Transverse colon (tissue), 4 donors: ENCODE results near the gene CRYZ. TPM values are rescaled to one million over a fixed set of nuclear protein-coding genes. Genes with fewer than 3 reads are reported as not detected.
A peak's percentile ranks its signal among the peaks of the same experiment; 100 is the strongest.

Source experiments
- DNase-seq: peaks from one replicate; pipeline ENCODE4 v3.0.0-alpha.2; 2019
- H3K27ac ChIP-seq, 4 donors: fragments of 200-600 bp; sonication (generic); 2 replicates each; pipeline ENCODE4 v1.5.1; 2016 to 2018; ENCODE audit warnings: inconsistent platforms in 4 of 4
- H3K27me3 ChIP-seq: fragments of 200-600 bp; sonication (generic); 2 replicates; pipeline ENCODE4 v1.5.1; 2017; ENCODE audit warnings: inconsistent platforms
- H3K36me3 ChIP-seq, 4 donors: fragments of 200-600 bp; sonication (generic); 2 replicates each; pipeline ENCODE4 v1.5.1; 2017 to 2019; ENCODE audit warnings: inconsistent platforms in 4 of 4
- H3K4me1 ChIP-seq, 4 donors: fragments of 200-600 bp; sonication (generic); 2 replicates each; pipeline ENCODE4 v1.5.1; 2017 to 2020; ENCODE audit warnings: inconsistent platforms in 4 of 4
- H3K4me3 ChIP-seq, 4 donors: fragments of 200-600 bp; sonication (generic); 1 replicate in 1 of 4; 2 replicates in 3 of 4; pipeline versions ENCODE4 v1.5.1 to v1.6.1; 2017 to 2019; ENCODE audit warnings: inconsistent platforms in 4 of 4
- H3K9me3 ChIP-seq, 2 donors: fragments of 200-600 bp; sonication (generic); 2 replicates each; pipeline ENCODE4 v1.5.1; 2017 to 2019; ENCODE audit warnings: inconsistent platforms in 2 of 2
- CTCF ChIP-seq, 5 experiments: fragments of 200-600 bp in 3 of 5; fragments of 450-650 bp in 2 of 5; sonication (generic) in 3 of 5; IDR thresholded peaks; 1 replicate in 2 of 5; 2 replicates in 3 of 5; pipeline ENCODE4 v1.5.1; 2016 to 2017; ENCODE audit warnings: antibody characterized with exemption in 5 of 5, inconsistent platforms in 3 of 5, mild to moderate bottlenecking in 2 of 5, moderate library complexity in 1 of 5
- EP300 ChIP-seq: sonication (generic); formaldehyde crosslinking; IDR thresholded peaks from one replicate; pipeline ENCODE4 v1.6.1; 2017; ENCODE audit warnings: antibody characterized with exemption, low read depth
- POLR2A ChIP-seq: fragments of 450-650 bp; IDR thresholded peaks from one replicate; pipeline ENCODE4 v1.6.1; 2016; ENCODE audit warnings: antibody characterized with exemption, mild to moderate bottlenecking, moderate library complexity
- POLR2AphosphoS5 ChIP-seq, 3 donors: sonication (generic); formaldehyde crosslinking; IDR thresholded peaks; one replicate each; pipeline ENCODE4 v1.6.1; 2016; ENCODE audit warnings: antibody characterized with exemption in 3 of 3
- whole genome bisulfite sequencing, 2 donors: methylation state at CpG; one replicate each; pipeline ENCODE4 v1.1.5; 2018; ENCODE audit warnings: low coverage in 1 of 2; 5-methylcytosine and 5-hydroxymethylcytosine counted together
- in situ Hi-C, 4 donors: fragments of 200-750 bp; cut with MboI; loops; one replicate each; pipeline versions ENCODE4 v1.15.0 to v1.15.1; 2017; ENCODE audit warnings: low sequenced_read_pairs in 3 of 4, low pct_ligation_motif_present in 1 of 4, low pct_unique_long_range_greater_than_20kb in 1 of 4
- intact Hi-C: fragments of 100-400 bp; cut with DNase I; formaldehyde crosslinking; loops from one replicate; pipeline ENCODE4 v1.15.1; 2023; ENCODE audit warnings: low total_unique reads
- total RNA-seq, 4 donors: library from RNA; depleted of rRNA; stranded (reverse); fragments of >200 nt; gene quantifications; one replicate each; pipeline ENCODE4 v1.1.0, GENCODE V29; 2016

CRYZ gene
- 10 to 100 TPM in 3 of 4 donors, 1 to 10 TPM in 1; 1.5 to 22.7 (median 14.0) TPM for total RNA-seq

GRCh38 chr1:74732960-74733603 is at the start of gene CRYZ, which contains the start of gene TYW3:
TSS of gene CRYZ (minus strand) at chr1:74733050. CDS start at chr1:74724821, 8,229 bp downstream.
TSS of gene TYW3 (plus strand) at chr1:74733152. CDS start at chr1:74733245, 93 bp downstream.
- in situ Hi-C loops, result no loop called here
- Histone ChIP-seq H3K27ac (peak within 1 kb of the TSS; percentile 84 to 94 (median 92)), H3K4me3 (peak within 1 kb of the TSS; percentile 51 to 93 (median 70)), H3K4me1 (peaks cover 15 to 29% (median 23%) of the 10 kb centered on the region in 4 donors), H3K36me3 (peaks cover 0 to 5% (median 0%) of the 10 kb centered on the region in 4 donors), H3K9me3 (no peaks in the 10 kb centered on the region), H3K27me3 (no peaks in the 10 kb centered on the region)
- 0 to 3% methylated on average over 4 to 30 of the region's 30 CpGs for WGBS, 2 donors
- intact Hi-C loops, result no loop called here
- TF ChIP-seq POLR2AphosphoS5 (IDR thresholded peaks at IDR 0.05), result peak; percentile 57 to 78 (median 77)
- TF ChIP-seq POLR2A, result peak; percentile 54
- no peak for TF ChIP-seq CTCF (IDR thresholded peaks at IDR 0.05)
- TF ChIP-seq EP300, result no peak
- peak; percentile 90 for DNase-seq

- in situ Hi-C loops (no loop called here), intact Hi-C loops (no loop called here)
- DNase-seq, result no peak
- Histone ChIP-seq H3K9me3 (no peaks in the 10 kb centered on the region), H3K4me1 (no peaks in the 10 kb centered on the region), H3K36me3 (no peaks in the 10 kb centered on the region), H3K27me3 (peaks cover 11% of the 10 kb centered on the region), H3K27ac (no peak overlapping the region), H3K4me3 (no peak overlapping the region)
- 42 to 48% methylated on average over 2 of the region's 2 CpGs for WGBS, 2 donors
- TF ChIP-seq POLR2A, result no peak
Observed at GRCh38 chr1:74780594-74780993, 47.7 kb upstream of the CRYZ start.

- no peaks in the 10 kb centered on the region for H3K36me3 ChIP-seq
- H3K4me3 ChIP-seq, result no peak overlapping the region
- TF ChIP-seq POLR2AphosphoS5 (IDR thresholded peaks at IDR 0.05) (no peak), POLR2A (no peak), CTCF (IDR thresholded peaks at IDR 0.05) (no peak), EP300 (no peak)
- no peak overlapping the region for H3K27ac ChIP-seq
- in situ Hi-C loops, result loop anchor here in 2 of 4 donors (10.0 kb wide), 2 partner anchors 415 to 425 kb away; no protein-coding TSS in a partner anchor
- intact Hi-C loops, result no loop called here
- H3K9me3 ChIP-seq, result no peaks in the 10 kb centered on the region
- H3K27me3 ChIP-seq, result peaks cover 18% of the 10 kb centered on the region
- DNase-seq, result no peak
- no peaks in the 10 kb centered on the region for H3K4me1 ChIP-seq
Observed at GRCh38 chr1:74779750-74780149, 46.9 kb upstream of the CRYZ start.

GRCh38 chr1:74777525-74777924 is 44.7 kb upstream of the CRYZ start:
- no peaks in the 10 kb centered on the region for H3K36me3 ChIP-seq
- H3K27ac ChIP-seq, result no peak overlapping the region
- in situ Hi-C loops (loop anchor here in 2 of 4 donors (10.0 kb wide), 2 partner anchors 417 to 427 kb away; no protein-coding TSS in a partner anchor), intact Hi-C loops (no loop called here)
- H3K4me3 ChIP-seq, result no peak overlapping the region
- H3K9me3 ChIP-seq, result no peaks in the 10 kb centered on the region
- H3K27me3 ChIP-seq, result peaks cover 28% of the 10 kb centered on the region
- 94 to 100% methylated on average over 1 of the region's 1 CpG for whole genome bisulfite sequencing, 2 donors
- no peak for DNase-seq
- H3K4me1 ChIP-seq, result no peaks in the 10 kb centered on the region
- TF ChIP-seq POLR2AphosphoS5 (IDR thresholded peaks at IDR 0.05) (no peak), CTCF (IDR thresholded peaks at IDR 0.05) (no peak), EP300 (no peak), POLR2A (no peak)
